ENCODE results near the gene EPHX1. TPM values are rescaled to one million over a fixed set of nuclear protein-coding genes. Genes with fewer than 3 reads are reported as not detected.

Gene EPHX1
- total RNA-seq, 2 experiments from 2014 or later: 2.6 to 2.8 TPM

GRCh38 chr1:225889743-225890142 is 79.8 kb downstream of the EPHX1 start:
- Mint-ChIP-seq H3K36me3 (no peaks in the 10 kb centered on the region), H3K9me3 (no peaks in the 10 kb centered on the region), H3K27me3 (no peaks in the 10 kb centered on the region), H3K4me1 (ENCODE audit: low read depth) (no peaks in the 10 kb centered on the region), H3K4me3 (no peak overlapping the region), H3K27ac (no peak overlapping the region)
- no peak for DNase-seq
- ChIA-PET CTCF (no interaction called here), POLR2A (no interaction called here)
- intact Hi-C loops (cut with micrococcal nuclease): no loop called here

DNA sequence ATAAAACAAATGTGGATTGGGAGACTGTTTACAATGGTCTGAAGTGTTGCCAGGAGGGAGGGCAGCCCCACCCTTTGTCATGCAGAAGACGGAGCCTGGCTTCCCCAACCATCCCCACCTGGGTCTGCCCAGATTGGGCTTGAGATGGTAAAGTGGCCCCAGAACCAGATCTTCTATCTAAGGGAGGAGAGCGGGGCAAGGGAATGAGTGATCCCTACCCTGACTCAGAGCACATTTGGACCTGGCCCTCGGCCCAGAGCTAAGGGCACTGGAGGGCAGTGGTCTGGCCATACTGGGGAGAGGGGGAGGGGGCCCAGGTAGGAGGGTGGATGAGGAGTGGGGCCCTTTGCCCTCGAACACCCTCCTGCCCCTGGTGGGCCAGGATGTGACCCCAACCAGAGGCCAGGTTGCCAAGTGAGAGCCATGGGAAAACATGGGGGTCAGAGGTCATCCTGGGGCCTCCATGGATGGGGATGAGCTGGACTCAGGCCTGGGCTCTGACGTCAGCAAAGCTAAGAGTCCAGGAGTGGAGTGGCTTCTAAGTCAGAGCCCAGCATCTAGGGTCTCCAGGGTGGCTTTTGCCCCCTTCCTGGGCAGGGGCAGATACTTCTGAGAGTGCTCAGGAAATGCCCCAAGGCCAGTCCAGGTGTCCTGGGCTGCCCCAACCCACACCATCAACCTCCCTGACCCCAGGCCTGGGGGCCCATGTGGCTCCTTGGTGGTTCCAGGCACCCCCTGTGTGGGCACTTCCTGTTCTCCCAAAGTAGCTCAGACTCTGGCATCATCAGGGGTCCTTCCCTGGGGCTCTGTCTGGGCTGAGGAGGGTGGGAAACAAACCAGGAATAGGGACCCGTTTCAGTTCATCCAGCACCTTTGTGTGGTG is 80.7 kb downstream of the EPHX1 start:
- H3K4me1 Mint-ChIP-seq (ENCODE audit: low read depth): no peaks in the 10 kb centered on the region
- DNase-seq: no peak
- no peaks in the 10 kb centered on the region for H3K9me3 Mint-ChIP-seq
- H3K36me3 Mint-ChIP-seq: no peaks in the 10 kb centered on the region
- ChIA-PET POLR2A (no interaction called here), CTCF (no interaction called here)
- H3K27me3 Mint-ChIP-seq: no peaks in the 10 kb centered on the region
- H3K4me3 Mint-ChIP-seq: no peak overlapping the region
- H3K27ac Mint-ChIP-seq: no peak overlapping the region
- intact Hi-C loops (cut with micrococcal nuclease): no loop called here

- H3K9me3 Mint-ChIP-seq: no peaks in the 10 kb centered on the region
Observed at GRCh38 chr1:225891229-225891972, 81.5 kb downstream of the EPHX1 start.

GRCh38 chr1:225892307-225892706 is 82.4 kb downstream of the EPHX1 start:
- Mint-ChIP-seq H3K27me3 (no peaks in the 10 kb centered on the region), H3K4me1 (ENCODE audit: low read depth) (peaks cover 17% of the 10 kb centered on the region), H3K27ac (no peak overlapping the region), H3K9me3 (no peaks in the 10 kb centered on the region), H3K4me3 (no peak overlapping the region), H3K36me3 (no peaks in the 10 kb centered on the region)
- ChIA-PET CTCF (interaction anchor here (0.7 to 1.3 kb wide), 2 partner anchors 9 to 10 kb away, joined by 3 read pairs; partner anchors contain the start of gene TMEM63A), POLR2A (no interaction called here)
- no peak for DNase-seq
- intact Hi-C loops (cut with micrococcal nuclease): no loop called here

More at GRCh38 chr1:225891229-225891972, 81.5 kb downstream of the EPHX1 start:
- DNase-seq: no peak
- no peaks in the 10 kb centered on the region for H3K36me3 Mint-ChIP-seq
- ChIA-PET CTCF (no interaction called here), POLR2A (no interaction called here)
- H3K4me1 Mint-ChIP-seq (ENCODE audit: low read depth): peaks cover 8% of the 10 kb centered on the region
- H3K27me3 Mint-ChIP-seq: no peaks in the 10 kb centered on the region
- no peak overlapping the region for H3K27ac Mint-ChIP-seq
- no peak overlapping the region for H3K4me3 Mint-ChIP-seq
- intact Hi-C loops (cut with micrococcal nuclease): no loop called here

Other genes with a start within 250 kb of the EPHX1 start
- under 1 TPM; 0.80 to 0.95 TPM for gene ENAH, start 157.0 kb upstream of the EPHX1 start, total RNA-seq
- 100 to 1,000 TPM; 294 to 314 TPM for gene SRP9, start 32.3 kb upstream of the EPHX1 start, total RNA-seq
- 10 to 100 TPM; 52.2 to 59.1 TPM for gene TMEM63A, start 72.3 kb downstream of the EPHX1 start, total RNA-seq
- gene LEFTY1, start 79.0 kb downstream of the EPHX1 start, total RNA-seq: under 1 TPM in 1 of 2 experiments, not detected in 1; 0.19 TPM
- gene PYCR2, start 114.1 kb downstream of the EPHX1 start, total RNA-seq: 100 to 1,000 TPM; 127 TPM
- not detected for gene LEFTY2, start 131.1 kb downstream of the EPHX1 start, total RNA-seq
- 10 to 100 TPM; 18.0 to 18.2 TPM for gene SDE2, start 189.2 kb downstream of the EPHX1 start, total RNA-seq

All from activated CD4-positive, alpha-beta memory T cell treated with anti-CD3 and anti-CD28 coated beads for 36 hours (primary cell).